ENCODE data around the gene SGCG. TPM values are rescaled to one million over a fixed set of nuclear protein-coding genes. Genes with fewer than 3 reads are reported as not detected.

The SGCG gene
- total and polyA plus RNA-seq, 12 donors = 0.32 to 1.3 (median 0.47) TPM; not detected in 6

DNA sequence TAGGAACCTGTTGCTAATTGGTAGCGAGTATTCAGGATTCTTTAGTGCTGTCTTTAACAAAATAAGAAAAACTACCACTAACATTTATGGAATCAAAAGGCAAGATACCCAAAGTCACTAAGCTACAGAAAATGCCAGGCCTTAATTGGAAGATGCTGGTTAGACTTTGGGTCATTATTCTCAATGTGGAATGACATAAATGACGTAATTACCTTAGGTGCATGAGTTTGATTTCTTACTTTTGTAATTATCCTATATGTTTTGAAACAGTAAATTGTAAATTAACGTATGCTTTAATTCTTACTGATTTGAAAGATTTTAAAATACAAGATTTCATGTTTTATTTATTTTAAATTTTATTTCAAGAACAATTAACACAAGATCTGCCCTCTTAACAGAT lies 25.0 kb downstream of the SGCG start:
- no peaks in the 10 kb centered on the region for H3K4me1 ChIP-seq (replicated peaks in 1 of 2)
- WGBS, 4 donors = 85 to 92% (median 87%) methylated on average over 3 of the region's 3 CpGs
- TF ChIP-seq POLR2A (IDR thresholded peaks at IDR 0.05) = no peak
- TF ChIP-seq CTCF (IDR thresholded peaks at IDR 0.05) = no peak
- H3K27ac ChIP-seq = no peak overlapping the region
- no peak for DNase-seq
- intact Hi-C loops (cut with DNase I) = no loop called here
- H3K27me3 ChIP-seq = no peaks in the 10 kb centered on the region
- H3K36me3 ChIP-seq (replicated peaks in 1 of 2) = no peaks in the 10 kb centered on the region
- no peak overlapping the region for H3K4me3 ChIP-seq
- no peaks in the 10 kb centered on the region for H3K9me3 ChIP-seq (replicated peaks in 1 of 3)

DNA sequence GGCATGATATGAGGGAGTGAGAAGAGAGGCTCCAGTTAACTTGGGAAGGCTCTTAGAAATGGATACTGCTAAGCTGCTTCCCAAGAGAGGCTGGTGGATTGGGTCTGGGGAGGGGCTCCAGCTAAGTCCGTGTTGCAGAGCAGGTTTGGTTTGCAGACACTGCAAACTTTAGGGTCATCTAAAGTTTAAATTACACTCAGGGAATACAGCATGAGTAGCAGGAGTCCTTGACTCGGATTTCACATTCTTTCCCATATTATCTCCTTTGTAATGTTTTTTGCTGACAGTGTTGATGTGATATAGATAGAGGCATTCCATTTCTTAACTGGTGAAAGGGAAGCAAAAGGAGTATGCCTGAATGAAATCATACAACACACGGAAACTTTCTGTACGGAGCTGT lies 31.9 kb downstream of the SGCG start:
- no peaks in the 10 kb centered on the region for H3K4me1 ChIP-seq (replicated peaks in 1 of 2)
- H3K9me3 ChIP-seq (replicated peaks in 1 of 3) = no peaks in the 10 kb centered on the region
- no peak for DNase-seq
- H3K27ac ChIP-seq = no peak overlapping the region
- intact Hi-C loops (cut with DNase I) = no loop called here
- no peaks in the 10 kb centered on the region for H3K36me3 ChIP-seq (replicated peaks in 1 of 2)
- H3K27me3 ChIP-seq = no peaks in the 10 kb centered on the region
- TF ChIP-seq POLR2A (IDR thresholded peaks at IDR 0.05) = no peak
- TF ChIP-seq CTCF (IDR thresholded peaks at IDR 0.05) = no peak
- no peak overlapping the region for H3K4me3 ChIP-seq
- WGBS, 4 donors = 37 to 44% (median 39%) methylated on average over 4 of the region's 4 CpGs

- TF ChIP-seq POLR2A (IDR thresholded peaks at IDR 0.05) (no peak), CTCF (IDR thresholded peaks at IDR 0.05) (no peak)
- Histone ChIP-seq H3K4me3 (no peak overlapping the region), H3K27ac (no peak overlapping the region), H3K27me3 (no peaks in the 10 kb centered on the region), H3K36me3 (replicated peaks in 1 of 2) (no peaks in the 10 kb centered on the region), H3K9me3 (replicated peaks in 1 of 3) (no peaks in the 10 kb centered on the region), H3K4me1 (replicated peaks in 1 of 2) (no peaks in the 10 kb centered on the region)
- intact Hi-C loops (cut with DNase I) = no loop called here
- DNase-seq = no peak
Measured at GRCh38 chr13:23231241-23231640, 50.5 kb downstream of the SGCG start.

DNA sequence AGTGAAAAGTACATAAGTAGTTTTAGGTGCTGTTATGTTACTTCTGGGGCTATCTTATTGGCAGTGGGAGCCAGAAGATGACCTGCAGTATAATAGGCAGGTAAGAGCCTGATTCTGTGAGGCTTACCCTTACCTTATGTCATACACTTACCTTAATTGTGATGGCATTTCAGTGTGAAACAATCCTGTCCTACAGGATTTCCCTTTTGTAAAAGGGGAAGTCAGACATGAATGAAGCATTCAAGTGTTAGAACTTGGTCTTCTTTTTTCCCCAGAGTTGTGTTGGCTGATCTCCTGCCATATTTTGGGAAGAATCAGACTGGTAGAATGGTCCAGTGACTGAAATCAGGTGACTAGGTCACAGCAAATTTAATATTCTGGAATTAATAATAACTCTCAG lies 55.2 kb downstream of the SGCG start:
- no peaks in the 10 kb centered on the region for H3K4me1 ChIP-seq (replicated peaks in 1 of 2)
- TF ChIP-seq POLR2A (IDR thresholded peaks at IDR 0.05) = no peak
- TF ChIP-seq CTCF (IDR thresholded peaks at IDR 0.05) = no peak
- intact Hi-C loops (cut with DNase I) = no loop called here
- H3K9me3 ChIP-seq (replicated peaks in 1 of 3) = no peaks in the 10 kb centered on the region
- no peak overlapping the region for H3K4me3 ChIP-seq
- DNase-seq = no peak
- no peaks in the 10 kb centered on the region for H3K36me3 ChIP-seq (replicated peaks in 1 of 2)
- no peak overlapping the region for H3K27ac ChIP-seq
- H3K27me3 ChIP-seq = no peaks in the 10 kb centered on the region

All from adrenal gland (tissue), 12 donors.